H9 (cell line): ENCODE results near the gene CROCC. TPM values are rescaled to one million over a fixed set of nuclear protein-coding genes. Genes with fewer than 3 reads are reported as not detected.

Experiments
- DNase-seq: peaks from one replicate; pipeline ENCODE4 v3.0.0-alpha.2; 2017
- H2AFZ ChIP-seq: one replicate; pipeline ENCODE4 v1.6.1; 2013; ENCODE audit warnings: mild to moderate bottlenecking, low read length, control low read depth, moderate library complexity
- H2AK5ac ChIP-seq: 2 replicates; pipeline ENCODE4 v1.6.1; 2013; ENCODE audit warnings: low read length, control low read depth, mixed read lengths; ENCODE audit not compliant: insufficient read length
- H2BK120ac ChIP-seq: one replicate; pipeline ENCODE4 v1.6.1; 2013; ENCODE audit warnings: low read depth, mild to moderate bottlenecking, low read length, control low read depth, inconsistent platforms; ENCODE audit not compliant: poor library complexity, severe bottlenecking
- H2BK12ac ChIP-seq: 2 replicates; pipeline ENCODE4 v1.6.1; 2013; ENCODE audit warnings: low read length, control low read depth, mixed read lengths, low read depth; ENCODE audit not compliant: insufficient read length
- H2BK15ac ChIP-seq: 2 replicates; pipeline ENCODE4 v1.6.1; 2013; ENCODE audit warnings: low read depth, low read length, control low read depth
- H2BK20ac ChIP-seq: one replicate; pipeline ENCODE4 v1.6.1; 2013; ENCODE audit warnings: low read depth, mild to moderate bottlenecking, low read length, control low read depth, inconsistent platforms; ENCODE audit not compliant: poor library complexity, severe bottlenecking
- H2BK5ac ChIP-seq: 2 replicates; pipeline ENCODE4 v1.6.1; 2013; ENCODE audit warnings: low read length, control low read depth, mixed read lengths; ENCODE audit not compliant: insufficient read length
- H3K14ac ChIP-seq: 2 replicates; pipeline ENCODE4 v1.6.1; 2013; ENCODE audit warnings: low read length, control low read depth; ENCODE audit not compliant: insufficient read depth
- H3K18ac ChIP-seq: 2 replicates; pipeline ENCODE4 v1.6.1; 2013; ENCODE audit warnings: low read depth, mild to moderate bottlenecking, mixed read lengths, low read length, control low read depth; ENCODE audit not compliant: insufficient read length
- H3K23ac ChIP-seq: 2 replicates; pipeline ENCODE4 v1.6.1; 2013; ENCODE audit warnings: low read length, control low read depth, mixed read lengths, low read depth; ENCODE audit not compliant: insufficient read length
- H3K23me2 ChIP-seq: 2 replicates; pipeline ENCODE4 v1.6.1; 2013; ENCODE audit warnings: low read depth, mild to moderate bottlenecking, mixed read lengths, low read length, control low read depth; ENCODE audit not compliant: insufficient read length, poor library complexity, severe bottlenecking
- H3K27ac ChIP-seq: 2 replicates; pipeline ENCODE4 v1.5.1; 2013; ENCODE audit warnings: low read length, control low read depth, mixed read lengths, low read depth; ENCODE audit not compliant: insufficient read length
- H3K27me3 ChIP-seq: 2 replicates; pipeline ENCODE4 v1.6.1; 2013; ENCODE audit warnings: low read length, control low read depth, inconsistent platforms; ENCODE audit not compliant: insufficient read depth
- H3K4ac ChIP-seq: 2 replicates; pipeline ENCODE4 v1.6.1; 2013; ENCODE audit warnings: low read depth, mild to moderate bottlenecking, control low read depth, inconsistent platforms, low read length, moderate library complexity
- H3K4me1 ChIP-seq: 2 replicates; pipeline ENCODE4 v1.6.1; 2013; ENCODE audit warnings: low read length, control low read depth, inconsistent platforms; ENCODE audit not compliant: insufficient read depth
- H3K4me2 ChIP-seq: 2 replicates; pipeline ENCODE4 v1.6.1; 2013; ENCODE audit warnings: low read length, control low read depth, mixed read lengths; ENCODE audit not compliant: insufficient read length, insufficient read depth
- H3K56ac ChIP-seq: 2 replicates; pipeline ENCODE4 v1.6.1; 2013; ENCODE audit warnings: low read depth, mild to moderate bottlenecking, mixed read lengths, low read length, control low read depth; ENCODE audit not compliant: insufficient read length
- H3K79me1 ChIP-seq: 2 replicates; pipeline ENCODE4 v1.6.1; 2013; ENCODE audit warnings: low read depth, mild to moderate bottlenecking, moderate library complexity, low read length, control low read depth, inconsistent platforms; ENCODE audit not compliant: insufficient read depth, poor library complexity, severe bottlenecking
- H3K79me2 ChIP-seq: 2 replicates; pipeline ENCODE4 v1.6.1; 2013; ENCODE audit warnings: low read length, control low read depth, inconsistent platforms; ENCODE audit not compliant: insufficient read depth
- H3K9ac ChIP-seq: 2 replicates; pipeline ENCODE4 v1.6.1; 2013; ENCODE audit warnings: low read length, control low read depth, mixed read lengths; ENCODE audit not compliant: insufficient read length; ENCODE audit errors: extremely low read depth
- H3K9me3 ChIP-seq: one replicate; pipeline ENCODE4 v1.6.1; 2013; ENCODE audit warnings: low read depth, low read length, inconsistent platforms; ENCODE audit not compliant: control insufficient read depth
- H3T11ph ChIP-seq: one replicate; pipeline ENCODE4 v1.6.1; 2013; ENCODE audit warnings: mild to moderate bottlenecking, low read length, control low read depth, inconsistent platforms
- H4K20me1 ChIP-seq: one replicate; pipeline ENCODE4 v1.6.1; 2013; ENCODE audit not compliant: control insufficient read depth, insufficient read length, insufficient read depth
- H4K5ac ChIP-seq: 2 replicates; pipeline ENCODE4 v1.6.1; 2013; ENCODE audit warnings: low read depth, mild to moderate bottlenecking, mixed read lengths, low read length, control low read depth; ENCODE audit not compliant: insufficient read length
- H4K8ac ChIP-seq: replicated peaks from 2 replicates; pipeline ENCODE4 v1.6.1; 2013; ENCODE audit warnings: low read length, control low read depth, mixed read lengths, low read depth; ENCODE audit not compliant: insufficient read length
- H4K91ac ChIP-seq: 2 replicates; pipeline ENCODE4 v1.6.1; 2013; ENCODE audit warnings: low read depth, mild to moderate bottlenecking, moderate library complexity, mixed read lengths, low read length, control low read depth; ENCODE audit not compliant: insufficient read length
- H3K27ac Mint-ChIP-seq, 3 experiments: 2 replicates in 2 of 3; 3 replicates in 1 of 3; pipeline ENCODE4 v1.8.0; 2020 to 2021; ENCODE audit warnings: mixed read lengths in 3 of 3, mild to moderate bottlenecking in 1 of 3, moderate library complexity in 1 of 3
- H3K27me3 Mint-ChIP-seq: 2 replicates; pipeline ENCODE4 v1.8.0; 2021; ENCODE audit warnings: low read depth, mild to moderate bottlenecking, moderate library complexity, mixed read lengths
- H3K36me3 Mint-ChIP-seq, 3 experiments: 2 replicates in 2 of 3; 3 replicates in 1 of 3; pipeline ENCODE4 v1.8.0; 2020 to 2021; ENCODE audit warnings: low read depth in 3 of 3, mixed read lengths in 3 of 3; ENCODE audit not compliant: insufficient read depth in 1 of 3
- H3K4me1 Mint-ChIP-seq, 2 experiments: 2 replicates each; pipeline ENCODE4 v1.8.0; 2020; ENCODE audit warnings: mixed read lengths in 2 of 2
- H3K4me3 Mint-ChIP-seq, 2 experiments: 2 replicates in 1 of 2; 3 replicates in 1 of 2; pipeline ENCODE4 v1.8.0; 2020 to 2021; ENCODE audit warnings: mild to moderate bottlenecking in 2 of 2, mixed read lengths in 2 of 2, moderate library complexity in 1 of 2
- H3K9me3 Mint-ChIP-seq, 2 experiments: 2 replicates in 1 of 2; 3 replicates in 1 of 2; pipeline ENCODE4 v1.8.0; 2020; ENCODE audit warnings: mild to moderate bottlenecking in 2 of 2, mixed read lengths in 2 of 2, moderate library complexity in 1 of 2
- CTCF ChIP-seq: fragments of 200-600 bp; sonication (generic); conservative IDR thresholded peaks from 3 replicates; pipeline ENCODE4 v1.8.0; 2021; ENCODE audit warnings: antibody characterized with exemption, mild to moderate bottlenecking
- WGBS: extraction: QIAGEN DNeasy Blood & Tissue Kit; methylation state at CpG from one replicate; pipeline ENCODE4 v1.1.7; 2013; ENCODE audit warnings: missing lambda C conversion rate, low lambda C conversion rate, mixed read lengths; ENCODE audit not compliant: insufficient read length; ENCODE audit errors: extremely low coverage; 5-methylcytosine and 5-hydroxymethylcytosine counted together
- total RNA-seq: library from RNA; stranded (reverse); gene quantifications from 2 replicates; pipeline ENCODE4 v1.2.1, GENCODE V29; 2021

Gene CROCC
- total RNA-seq, 1 experiment from 2014 or later, result 40.7 TPM

- Histone ChIP-seq H3K9ac (no peak overlapping the region), H2AFZ (no peak overlapping the region), H3K4me2 (no peak overlapping the region), H3K4me1 (peaks cover 12% of the 10 kb centered on the region), H4K8ac (no peak overlapping the region), H3K4ac (no peak overlapping the region), H3K23me2 (peaks cover 4% of the 10 kb centered on the region), H3K14ac (no peak overlapping the region), H4K5ac (no peak overlapping the region), H4K91ac (no peak overlapping the region), H3K56ac (no peak overlapping the region), H3K27ac (no peak overlapping the region), H3K79me2 (no peaks in the 10 kb centered on the region), H3K27me3 (no peaks in the 10 kb centered on the region), H2BK120ac (no peak overlapping the region), H3T11ph (no peak overlapping the region), H2AK5ac (no peak overlapping the region), H3K9me3 (no peaks in the 10 kb centered on the region), H4K20me1 (no peaks in the 10 kb centered on the region), H2BK5ac (no peak overlapping the region), H3K79me1 (no peaks in the 10 kb centered on the region), H2BK20ac (no peak overlapping the region), H3K18ac (no peak overlapping the region), H3K23ac (no peak overlapping the region), H2BK12ac (no peak overlapping the region), H2BK15ac (no peak overlapping the region)
- no CpG with 5 or more reads among the region's 4 CpGs for whole genome bisulfite sequencing
- Mint-ChIP-seq H3K27ac (no peak overlapping the region; a peak in 1 of 7 replicates), H3K36me3 (peaks cover 2 to 11% (median 3%) of the 10 kb centered on the region in 3 experiments; a peak in 5 of 7 replicates), H3K4me1 (peaks cover 42 to 64% of the 10 kb centered on the region in 2 experiments), H3K27me3 (no peaks in the 10 kb centered on the region), H3K4me3 (peak overlapping the region in 1 of 2 experiments; percentile 89; a peak in 1 of 5 replicates), H3K9me3 (no peaks in the 10 kb centered on the region; a peak in 1 of 5 replicates)
- no peak for TF ChIP-seq CTCF
- DNase-seq, result no peak
Observed at GRCh38 chr1:17009706-17010105, 88.0 kb downstream of the CROCC start.
